ENCODE measurements around the gene MRPL43. TPM values are rescaled to one million over a fixed set of nuclear protein-coding genes. Genes with fewer than 3 reads are reported as not detected.

The MRPL43 gene
- total RNA-seq, 4 donors from 2014 or later: 32.5 to 104 (median 77.1) TPM

DNA sequence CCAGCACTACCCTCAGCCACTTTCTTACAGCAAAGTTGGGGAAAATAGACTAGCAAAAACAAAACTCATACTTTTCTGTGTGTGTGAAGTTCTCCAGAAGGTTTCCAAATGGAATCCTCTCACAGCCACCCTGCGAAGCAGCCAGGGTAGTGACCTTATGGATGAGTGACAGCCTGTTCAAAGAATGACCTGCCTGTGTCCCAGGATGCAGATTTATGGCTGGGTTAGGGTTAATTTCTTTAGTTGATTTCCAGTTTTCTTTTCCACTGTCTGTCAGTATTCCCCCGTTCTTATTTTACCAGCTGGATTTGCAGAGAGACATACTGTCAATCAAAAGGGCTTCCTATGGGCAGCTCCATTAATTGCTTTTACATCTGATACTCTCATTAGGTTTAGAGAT lies 20.4 kb downstream of the MRPL43 start:
- 60 to 73% methylated on average over 2 of the region's 2 CpGs for WGBS, 2 donors (ENCODE audit: low coverage in 1 of 2)
- peak overlapping the region in 3 of 4 donors; percentile 81 to 91 (median 90) for H3K27ac ChIP-seq
- peaks cover 8 to 36% (median 20%) of the 10 kb centered on the region in 4 donors for H3K4me1 ChIP-seq
- no peak for TF ChIP-seq POLR2A (IDR thresholded peaks at IDR 0.05)
- TF ChIP-seq POLR2AphosphoS5 (IDR thresholded peaks at IDR 0.05): no peak
- TF ChIP-seq, protein P1, sequence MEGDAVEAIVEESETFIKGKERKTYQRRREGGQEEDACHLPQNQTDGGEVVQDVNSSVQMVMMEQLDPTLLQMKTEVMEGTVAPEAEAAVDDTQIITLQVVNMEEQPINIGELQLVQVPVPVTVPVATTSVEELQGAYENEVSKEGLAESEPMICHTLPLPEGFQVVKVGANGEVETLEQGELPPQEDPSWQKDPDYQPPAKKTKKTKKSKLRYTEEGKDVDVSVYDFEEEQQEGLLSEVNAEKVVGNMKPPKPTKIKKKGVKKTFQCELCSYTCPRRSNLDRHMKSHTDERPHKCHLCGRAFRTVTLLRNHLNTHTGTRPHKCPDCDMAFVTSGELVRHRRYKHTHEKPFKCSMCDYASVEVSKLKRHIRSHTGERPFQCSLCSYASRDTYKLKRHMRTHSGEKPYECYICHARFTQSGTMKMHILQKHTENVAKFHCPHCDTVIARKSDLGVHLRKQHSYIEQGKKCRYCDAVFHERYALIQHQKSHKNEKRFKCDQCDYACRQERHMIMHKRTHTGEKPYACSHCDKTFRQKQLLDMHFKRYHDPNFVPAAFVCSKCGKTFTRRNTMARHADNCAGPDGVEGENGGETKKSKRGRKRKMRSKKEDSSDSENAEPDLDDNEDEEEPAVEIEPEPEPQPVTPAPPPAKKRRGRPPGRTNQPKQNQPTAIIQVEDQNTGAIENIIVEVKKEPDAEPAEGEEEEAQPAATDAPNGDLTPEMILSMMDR (IDR thresholded peaks at IDR 0.05): no peak
- TF ChIP-seq EP300 (IDR thresholded peaks at IDR 0.05; ENCODE audit: low read depth): no peak
- in situ Hi-C loops (cut with MboI; ENCODE audit: low pct_ligation_motif_present in 1 of 4, low pct_unique_long_range_greater_than_20kb in 1 of 4, low sequenced_read_pairs in 3 of 4) (no loop called here), intact Hi-C loops (cut with DNase I; ENCODE audit: low total_unique reads) (loop anchor here (10.0 kb wide), 1 partner anchor 48 kb away; no protein-coding TSS in a partner anchor)
- no peak overlapping the region for H3K4me3 ChIP-seq
- peaks cover 0 to 15% (median under 1%) of the 10 kb centered on the region in 4 donors for H3K36me3 ChIP-seq
- DNase-seq: no peak
- H3K9me3 ChIP-seq: no peaks in the 10 kb centered on the region
- no peaks in the 10 kb centered on the region for H3K27me3 ChIP-seq

DNA sequence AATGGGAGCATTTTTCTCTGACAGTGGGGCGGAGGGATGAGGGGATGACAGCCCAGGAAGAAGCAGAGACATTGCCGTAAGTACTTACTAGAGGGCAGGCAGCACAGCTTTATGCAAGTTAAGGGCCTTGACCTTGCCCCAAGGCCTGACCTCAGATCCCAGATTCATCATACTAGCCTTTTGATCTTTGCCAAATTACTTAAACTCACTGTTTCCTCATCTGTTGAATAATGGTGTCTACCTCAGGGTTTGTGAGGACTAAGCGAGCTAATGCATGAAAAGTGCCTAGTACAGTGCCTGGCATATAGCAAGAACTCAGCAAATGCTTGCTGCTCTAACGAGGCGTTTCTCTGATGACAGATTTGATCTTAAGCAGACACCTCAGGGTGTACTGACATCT lies 21.5 kb downstream of the MRPL43 start:
- H3K4me3 ChIP-seq: no peak overlapping the region
- DNase-seq: no peak
- intact Hi-C loops (cut with DNase I; ENCODE audit: low total_unique reads): loop anchor here (1.0 to 10.0 kb wide), 2 partner anchors 27 to 49 kb away; no protein-coding TSS in a partner anchor
- no peaks in the 10 kb centered on the region for H3K27me3 ChIP-seq
- H3K36me3 ChIP-seq: peaks cover 0 to 21% (median 5%) of the 10 kb centered on the region in 4 donors
- H3K27ac ChIP-seq: no peak overlapping the region
- in situ Hi-C loops (cut with MboI; ENCODE audit: low pct_ligation_motif_present in 1 of 4, low pct_unique_long_range_greater_than_20kb in 1 of 4, low sequenced_read_pairs in 3 of 4): no loop called here
- TF ChIP-seq POLR2A (IDR thresholded peaks at IDR 0.05) (no peak), POLR2AphosphoS5 (IDR thresholded peaks at IDR 0.05) (no peak), EP300 (IDR thresholded peaks at IDR 0.05; ENCODE audit: low read depth) (no peak)
- TF ChIP-seq, protein P1 (IDR thresholded peaks at IDR 0.05): no peak
- no peaks in the 10 kb centered on the region for H3K9me3 ChIP-seq
- H3K4me1 ChIP-seq: peaks cover 8 to 30% (median 16%) of the 10 kb centered on the region in 4 donors
- WGBS, 2 donors (ENCODE audit: low coverage in 1 of 2): 70 to 94% methylated on average over 4 to 5 of the region's 5 CpGs

DNA sequence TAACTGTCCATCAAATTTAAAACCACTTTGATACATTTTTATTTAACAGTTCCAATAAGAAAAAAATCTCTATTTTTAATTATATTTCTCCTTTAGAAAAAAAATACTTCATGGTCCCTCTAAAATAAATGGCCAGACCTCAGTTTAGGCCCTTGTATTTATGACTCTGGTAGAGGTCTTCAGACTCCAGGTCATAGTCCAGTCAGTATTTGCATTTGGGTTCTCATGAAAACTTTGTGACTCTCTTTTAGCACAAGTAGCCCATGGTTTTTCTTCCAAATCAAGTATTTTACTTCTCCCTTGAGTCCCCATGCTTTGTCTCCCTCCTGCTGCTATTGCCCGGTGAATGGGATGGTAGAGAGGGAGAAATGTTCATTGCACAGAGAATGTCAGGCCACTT lies 23.5 kb downstream of the MRPL43 start:
- 100% methylated on average over 1 of the region's 1 CpG for WGBS, 2 donors (ENCODE audit: low coverage in 1 of 2)
- DNase-seq: no peak
- H3K27ac ChIP-seq: no peak overlapping the region
- in situ Hi-C loops (cut with MboI; ENCODE audit: low pct_ligation_motif_present in 1 of 4, low pct_unique_long_range_greater_than_20kb in 1 of 4, low sequenced_read_pairs in 3 of 4): no loop called here
- H3K36me3 ChIP-seq: peaks cover 0 to 36% (median 15%) of the 10 kb centered on the region in 4 donors
- no peaks in the 10 kb centered on the region for H3K27me3 ChIP-seq
- H3K4me1 ChIP-seq: peaks cover 5 to 20% (median 14%) of the 10 kb centered on the region in 4 donors
- no peaks in the 10 kb centered on the region for H3K9me3 ChIP-seq
- TF ChIP-seq, protein P1 (IDR thresholded peaks at IDR 0.05): no peak
- TF ChIP-seq EP300 (IDR thresholded peaks at IDR 0.05; ENCODE audit: low read depth) (no peak), POLR2AphosphoS5 (IDR thresholded peaks at IDR 0.05) (no peak), POLR2A (IDR thresholded peaks at IDR 0.05) (no peak)
- intact Hi-C loops (cut with DNase I; ENCODE audit: low total_unique reads): loop anchor here (10.0 kb wide), 1 partner anchor 51 kb away; no protein-coding TSS in a partner anchor
- H3K4me3 ChIP-seq: no peak overlapping the region

DNA sequence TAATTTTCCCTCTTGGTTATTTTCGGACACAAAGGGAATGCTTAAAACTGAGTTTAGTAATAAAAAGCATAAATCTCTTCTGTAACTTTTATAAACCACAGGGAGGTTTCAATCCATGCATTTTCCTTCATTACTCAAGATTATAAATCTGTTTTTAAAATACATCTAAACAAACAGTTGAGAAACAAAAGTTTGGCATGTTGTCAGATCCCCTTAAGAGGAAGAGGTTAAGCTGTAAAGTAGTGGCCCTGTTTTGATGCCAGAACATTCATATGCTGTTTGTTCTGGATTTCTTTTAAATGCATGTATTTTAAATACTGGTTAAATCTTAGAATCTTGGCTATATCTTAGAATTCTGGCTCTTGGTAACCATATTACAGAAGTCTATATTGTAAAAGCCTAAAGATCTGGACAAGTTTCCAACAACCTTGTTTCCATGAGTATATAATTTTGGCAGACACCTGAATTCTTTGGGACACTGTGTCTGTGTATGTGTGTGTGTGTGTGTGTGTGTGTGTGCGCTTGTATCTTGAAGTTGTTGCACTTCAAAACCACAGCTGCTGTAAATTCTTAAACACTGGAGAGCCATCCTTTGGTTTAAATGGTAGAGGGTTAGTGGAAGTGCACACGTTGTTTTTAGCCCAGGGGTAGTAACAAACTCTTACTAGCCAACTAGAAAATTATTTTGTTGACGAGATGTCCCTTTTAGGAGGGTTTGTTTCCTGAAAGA lies 24.8 kb downstream of the MRPL43 start:
- no peaks in the 10 kb centered on the region for H3K9me3 ChIP-seq
- H3K27me3 ChIP-seq: no peaks in the 10 kb centered on the region
- DNase-seq: no peak
- WGBS, 2 donors (ENCODE audit: low coverage in 1 of 2): 68 to 74% methylated on average over 4 of the region's 4 CpGs
- peaks cover 0 to 46% (median 20%) of the 10 kb centered on the region in 4 donors for H3K36me3 ChIP-seq
- intact Hi-C loops (cut with DNase I; ENCODE audit: low total_unique reads): loop anchor here (10.0 kb wide), 1 partner anchor 52 kb away; no protein-coding TSS in a partner anchor
- no peak overlapping the region for H3K4me3 ChIP-seq
- in situ Hi-C loops (cut with MboI; ENCODE audit: low pct_ligation_motif_present in 1 of 4, low pct_unique_long_range_greater_than_20kb in 1 of 4, low sequenced_read_pairs in 3 of 4): no loop called here
- H3K4me1 ChIP-seq: peaks cover 0 to 13% (median 4%) of the 10 kb centered on the region in 4 donors
- H3K27ac ChIP-seq: no peak overlapping the region
- TF ChIP-seq POLR2AphosphoS5 (IDR thresholded peaks at IDR 0.05): no peak
- no peak for TF ChIP-seq POLR2A (IDR thresholded peaks at IDR 0.05)
- TF ChIP-seq, protein P1 (IDR thresholded peaks at IDR 0.05): no peak
- TF ChIP-seq EP300 (IDR thresholded peaks at IDR 0.05; ENCODE audit: low read depth): no peak
